Left lung (tissue), 10 donors: Measurements from ENCODE around the gene PBRM1. TPM values are rescaled to one million over a fixed set of nuclear protein-coding genes. Genes with fewer than 3 reads are reported as not detected.

Experiments used
- ATAC-seq: fragments of 200-7000 bp; cut with Tn5 transposase; one replicate; pipeline ENCODE4 v1.9.1; 2020; ENCODE audit warnings: moderate library complexity
- DNase-seq, 4 donors: peaks; one replicate each; pipeline ENCODE4 v3.0.0-alpha.2; 2013 to 2020
- H3K27ac ChIP-seq, 2 donors: fragments of 200-600 bp; sonication (generic) in 1 of 2; one replicate each; pipeline versions ENCODE4 v1.5.0 to v1.8.0; 2020 to 2021
- H3K27me3 ChIP-seq, 2 donors: fragments of 200-600 bp; sonication (generic) in 1 of 2; one replicate each; pipeline versions ENCODE4 v1.5.0 to v1.8.0; 2020 to 2021
- H3K36me3 ChIP-seq, 2 donors: fragments of 200-600 bp; sonication (generic) in 1 of 2; one replicate each; pipeline versions ENCODE4 v1.5.0 to v1.8.0; 2020 to 2021
- H3K4me1 ChIP-seq, 2 donors: fragments of 200-600 bp; one replicate each; pipeline ENCODE4 v1.8.0; 2021
- H3K4me3 ChIP-seq, 2 donors: fragments of 200-600 bp; sonication (generic) in 1 of 2; one replicate each; pipeline versions ENCODE4 v1.5.0 to v1.8.0; 2020 to 2021; ENCODE audit warnings: mild to moderate bottlenecking in 1 of 2
- H3K9me3 ChIP-seq, 2 donors: fragments of 200-600 bp; sonication (generic) in 1 of 2; one replicate each; pipeline versions ENCODE4 v1.5.0 to v1.8.0; 2020 to 2021
- intact Hi-C, 2 donors: fragments of 100-400 bp; cut with DNase I; formaldehyde crosslinking; loops; one replicate each; pipeline versions ENCODE4 v1.11.2 to v1.14.2; 2022
- polyA plus RNA-seq, 6 donors: library from polyadenylated mRNA; unstranded; fragments of 120-200 nt; gene quantifications; one replicate each; pipeline ENCODE4 v1.2.1, GENCODE V29; 2013; ENCODE audit not compliant: insufficient read length in 6 of 6
- total RNA-seq, 2 donors: library from RNA; stranded (reverse); fragmentation: NEBNext Ultra II Directional; extraction: Animal tissue kit (Norgen Biotek cat#: 25700); gene quantifications; one replicate each; pipeline ENCODE4 v1.2.1, GENCODE V29; 2021
- TF ChIP-seq, protein P1 (sequence below), 2 donors: fragments of 200-600 bp; sonication (generic) in 1 of 2; IDR thresholded peaks; one replicate each; pipeline versions ENCODE4 v1.5.0 to v1.8.0; 2021; ENCODE audit warnings: antibody characterized with exemption in 2 of 2
- donor health status: DM: no; HTN: yes; CAD: no.
- donor health status: DM: no; HTN: no; CAD: no.

The PBRM1 gene
- total and polyA plus RNA-seq, 8 donors: 62.2 to 79.8 (median 65.8) TPM

DNA sequence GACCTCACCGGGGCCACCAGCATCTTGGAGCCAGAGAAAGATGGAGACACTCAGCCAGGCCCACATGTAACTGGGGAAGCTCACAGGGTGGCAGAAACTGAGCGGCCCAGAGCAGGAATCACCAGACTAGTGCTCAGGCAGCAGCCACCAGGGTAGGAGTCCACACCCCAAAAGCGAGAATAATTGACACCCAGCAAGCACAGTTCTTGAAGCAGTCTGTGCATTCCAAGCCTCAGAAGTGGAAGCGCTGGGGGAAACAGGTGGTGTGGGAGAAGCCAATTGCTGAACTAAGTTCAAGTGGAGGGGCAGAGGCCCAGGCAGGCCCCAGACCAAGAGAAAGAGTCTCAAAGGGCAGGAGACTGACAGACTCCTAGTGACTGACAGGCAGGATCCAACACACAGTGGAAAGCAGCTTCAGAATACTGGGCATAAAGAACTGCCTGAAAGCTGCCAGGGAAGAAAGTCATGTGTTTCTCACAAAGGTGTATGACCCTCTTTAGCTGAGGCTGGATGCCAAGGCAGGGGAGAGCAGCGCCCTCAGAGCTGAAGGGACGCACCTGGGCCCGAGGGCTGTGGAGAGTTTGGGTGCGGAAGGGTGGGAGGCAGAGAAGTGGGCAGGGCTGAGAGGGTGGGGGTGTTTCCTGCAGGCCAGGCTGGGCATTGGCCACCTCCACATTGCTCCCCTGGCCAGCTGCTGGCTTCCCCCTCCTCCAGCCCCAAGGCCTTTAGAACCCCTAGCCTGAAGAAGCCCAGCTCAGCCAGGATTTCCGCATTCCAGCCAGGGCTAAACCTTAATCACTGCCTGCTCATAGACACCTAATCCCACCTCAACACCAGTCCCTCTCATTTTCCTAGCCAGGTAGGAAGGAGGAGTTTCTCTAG is 159.8 kb downstream of the PBRM1 start:
- intact Hi-C loops: no loop called here
- Histone ChIP-seq H3K27me3 (no peaks in the 10 kb centered on the region), H3K9me3 (no peaks in the 10 kb centered on the region), H3K36me3 (peaks cover 0 to 66% of the 10 kb centered on the region in 2 donors), H3K4me1 (peaks cover 39 to 44% of the 10 kb centered on the region in 2 donors), H3K27ac (peak overlapping the region; percentile 54 to 81), H3K4me3 (no peak overlapping the region)
- TF ChIP-seq, protein P1, sequence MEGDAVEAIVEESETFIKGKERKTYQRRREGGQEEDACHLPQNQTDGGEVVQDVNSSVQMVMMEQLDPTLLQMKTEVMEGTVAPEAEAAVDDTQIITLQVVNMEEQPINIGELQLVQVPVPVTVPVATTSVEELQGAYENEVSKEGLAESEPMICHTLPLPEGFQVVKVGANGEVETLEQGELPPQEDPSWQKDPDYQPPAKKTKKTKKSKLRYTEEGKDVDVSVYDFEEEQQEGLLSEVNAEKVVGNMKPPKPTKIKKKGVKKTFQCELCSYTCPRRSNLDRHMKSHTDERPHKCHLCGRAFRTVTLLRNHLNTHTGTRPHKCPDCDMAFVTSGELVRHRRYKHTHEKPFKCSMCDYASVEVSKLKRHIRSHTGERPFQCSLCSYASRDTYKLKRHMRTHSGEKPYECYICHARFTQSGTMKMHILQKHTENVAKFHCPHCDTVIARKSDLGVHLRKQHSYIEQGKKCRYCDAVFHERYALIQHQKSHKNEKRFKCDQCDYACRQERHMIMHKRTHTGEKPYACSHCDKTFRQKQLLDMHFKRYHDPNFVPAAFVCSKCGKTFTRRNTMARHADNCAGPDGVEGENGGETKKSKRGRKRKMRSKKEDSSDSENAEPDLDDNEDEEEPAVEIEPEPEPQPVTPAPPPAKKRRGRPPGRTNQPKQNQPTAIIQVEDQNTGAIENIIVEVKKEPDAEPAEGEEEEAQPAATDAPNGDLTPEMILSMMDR (IDR thresholded peaks at IDR 0.05): no peak
- ATAC-seq (peak; percentile 72), DNase-seq (peak; percentile 36 to 83 (median 74))

DNA sequence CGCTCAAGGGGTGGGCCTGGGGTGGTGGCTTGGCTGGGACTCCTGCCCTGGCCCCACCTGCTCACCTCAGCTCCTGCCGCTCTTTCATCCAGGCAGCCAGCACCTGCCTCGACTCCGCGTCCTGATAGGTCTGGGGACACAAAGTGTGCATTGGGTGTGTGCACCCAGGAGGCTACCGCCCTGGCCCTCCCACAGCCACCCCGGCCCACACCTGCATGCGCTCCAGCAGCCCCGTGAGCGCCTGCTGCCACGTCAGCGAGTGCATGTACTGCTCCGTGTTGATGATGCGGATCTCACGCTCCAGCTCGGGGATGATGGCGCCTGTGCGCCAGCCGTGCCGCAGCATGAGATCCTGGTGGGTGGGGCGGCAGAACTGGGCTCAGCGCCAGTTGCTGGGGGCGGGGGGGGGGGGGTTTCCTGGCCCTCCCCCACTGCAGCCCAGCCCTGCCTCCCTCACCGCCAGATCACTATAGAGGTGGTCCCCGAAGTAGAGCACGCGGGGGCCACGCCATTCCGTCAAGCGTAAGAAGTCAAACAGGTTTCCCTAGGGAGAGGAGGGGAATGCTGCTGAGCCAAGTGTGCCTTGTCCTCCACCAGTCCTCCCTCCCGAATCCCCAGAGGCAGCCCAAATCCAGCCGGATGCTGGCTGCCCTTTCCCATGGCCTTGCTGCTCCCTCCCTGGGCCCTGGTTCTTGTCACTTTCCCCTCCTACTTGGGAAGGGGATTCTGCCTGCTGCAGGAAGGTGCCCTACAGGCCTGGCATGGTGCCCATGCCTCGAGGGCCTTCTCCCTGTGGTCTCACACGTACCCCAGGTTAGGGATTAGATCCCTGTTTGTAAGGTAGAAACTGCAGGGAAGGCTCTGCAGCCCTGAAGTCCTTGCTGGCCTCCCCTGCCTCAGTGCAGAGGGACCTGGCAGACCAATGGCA is 160.7 kb downstream of the PBRM1 start:
- peak overlapping the region; percentile 54 to 81 for H3K27ac ChIP-seq
- DNase-seq: peak; percentile 42 to 84 (median 64)
- peaks cover 0 to 75% of the 10 kb centered on the region in 2 donors for H3K36me3 ChIP-seq
- peaks cover 37 to 42% of the 10 kb centered on the region in 2 donors for H3K4me1 ChIP-seq
- TF ChIP-seq, protein P1 (IDR thresholded peaks at IDR 0.05): no peak
- no peaks in the 10 kb centered on the region for H3K9me3 ChIP-seq
- peak; percentile 42 for ATAC-seq
- no peaks in the 10 kb centered on the region for H3K27me3 ChIP-seq
- no peak overlapping the region for H3K4me3 ChIP-seq
- intact Hi-C loops: no loop called here

DNA sequence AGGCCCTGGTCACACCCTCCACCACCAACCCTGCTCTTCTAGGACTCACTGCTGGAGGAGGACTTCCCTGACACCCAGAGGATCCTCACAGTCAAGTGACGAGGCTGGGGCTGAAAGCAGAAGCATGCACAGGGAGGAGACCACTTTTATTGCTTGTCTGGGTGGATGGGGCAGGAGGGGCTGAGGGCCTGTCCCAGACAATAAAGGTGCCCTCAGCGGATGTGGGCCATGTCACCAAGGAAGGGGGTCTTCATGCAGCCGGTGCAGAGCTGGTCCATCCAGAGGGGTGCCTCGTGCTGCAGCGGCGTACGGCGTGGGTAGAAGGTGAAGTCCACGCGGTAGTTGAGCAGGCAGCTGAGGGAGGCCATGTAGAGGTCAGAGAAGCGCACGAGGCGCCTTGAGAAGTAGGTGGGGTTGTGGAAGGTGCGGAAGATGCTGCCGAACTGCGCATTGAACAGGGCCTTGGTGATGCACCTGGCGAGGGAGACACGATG is 161.4 kb downstream of the PBRM1 start:
- Histone ChIP-seq H3K27me3 (no peaks in the 10 kb centered on the region), H3K36me3 (peaks cover 0 to 83% of the 10 kb centered on the region in 2 donors), H3K9me3 (no peaks in the 10 kb centered on the region), H3K4me1 (peaks cover 32 to 35% of the 10 kb centered on the region in 2 donors), H3K27ac (peak overlapping the region; percentile 54 to 81), H3K4me3 (no peak overlapping the region)
- intact Hi-C loops: no loop called here
- ATAC-seq (no peak), DNase-seq (no peak)
- TF ChIP-seq, protein P1 (IDR thresholded peaks at IDR 0.05): no peak

DNA sequence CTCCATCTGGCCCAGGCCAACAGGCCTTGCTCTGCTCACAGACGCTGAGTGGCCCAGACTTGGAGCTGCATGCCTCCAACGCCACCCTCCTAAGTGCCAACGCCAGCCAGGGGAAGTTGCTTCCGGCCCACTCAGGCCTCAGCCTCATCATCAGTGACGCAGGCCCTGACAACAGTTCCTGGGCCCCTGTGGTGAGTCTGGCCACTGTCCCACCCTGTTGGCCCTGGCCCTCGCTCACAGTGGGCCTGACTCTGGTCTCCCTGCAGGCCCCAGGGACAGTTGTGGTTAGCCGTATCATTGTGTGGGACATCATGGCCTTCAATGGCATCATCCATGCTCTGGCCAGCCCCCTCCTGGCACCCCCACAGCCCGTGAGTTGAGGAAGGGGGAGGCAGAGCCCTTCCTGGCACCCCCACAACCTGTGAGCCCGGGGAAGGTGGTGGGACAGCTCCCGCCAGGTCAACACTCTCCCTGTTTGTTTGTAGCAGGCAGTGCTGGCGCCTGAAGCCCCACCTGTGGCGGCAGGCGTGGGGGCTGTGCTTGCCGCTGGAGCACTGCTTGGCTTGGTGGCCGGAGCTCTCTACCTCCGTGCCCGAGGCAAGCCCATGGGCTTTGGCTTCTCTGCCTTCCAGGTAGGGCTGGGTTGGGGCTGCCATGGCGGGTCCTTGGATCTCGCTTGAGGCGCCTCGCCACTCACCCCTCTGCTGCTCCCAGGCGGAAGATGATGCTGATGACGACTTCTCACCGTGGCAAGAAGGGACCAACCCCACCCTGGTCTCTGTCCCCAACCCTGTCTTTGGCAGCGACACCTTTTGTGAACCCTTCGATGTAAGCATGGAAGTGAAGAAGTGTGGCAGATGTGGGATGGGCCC is 162.1 kb downstream of the PBRM1 start:
- Histone ChIP-seq H3K36me3 (peaks cover 0 to 87% of the 10 kb centered on the region in 2 donors), H3K9me3 (no peaks in the 10 kb centered on the region), H3K4me1 (peaks cover 32 to 35% of the 10 kb centered on the region in 2 donors), H3K27me3 (no peaks in the 10 kb centered on the region), H3K4me3 (no peak overlapping the region), H3K27ac (peak overlapping the region in 1 of 2 donors; percentile 54)
- TF ChIP-seq, protein P1 (IDR thresholded peaks at IDR 0.05): no peak
- DNase-seq (peak in 2 of 4 donors; percentile 30 to 76), ATAC-seq (no peak)
- intact Hi-C loops: no loop called here
